HG02588 (cell line): ENCODE data around the gene EEF1G.
"Not testable (repeated sequence)": the region's sequence is repeated elsewhere in the genome, so short reads cannot be mapped to it uniquely, and the experiment has no call there.

Source experiments
- ATAC-seq: cut with Tn5 transposase; IDR thresholded peaks from one replicate; pipeline ENCODE4 v1.9.1; 2021; ENCODE audit warnings: mild to moderate bottlenecking, moderate library complexity; ENCODE audit not compliant: unreplicated experiment

Gene EEF1G

GRCh38 chr11:62603776-62604299 lies 30.1 kb upstream of the EEF1G start:
- no peak for ATAC-seq

GRCh38 chr11:62603072-62603408 lies 29.3 kb upstream of the EEF1G start:
- no peak for ATAC-seq

- no peak for ATAC-seq
Measured at GRCh38 chr11:62602141-62603071, 28.7 kb upstream of the EEF1G start.

DNA sequence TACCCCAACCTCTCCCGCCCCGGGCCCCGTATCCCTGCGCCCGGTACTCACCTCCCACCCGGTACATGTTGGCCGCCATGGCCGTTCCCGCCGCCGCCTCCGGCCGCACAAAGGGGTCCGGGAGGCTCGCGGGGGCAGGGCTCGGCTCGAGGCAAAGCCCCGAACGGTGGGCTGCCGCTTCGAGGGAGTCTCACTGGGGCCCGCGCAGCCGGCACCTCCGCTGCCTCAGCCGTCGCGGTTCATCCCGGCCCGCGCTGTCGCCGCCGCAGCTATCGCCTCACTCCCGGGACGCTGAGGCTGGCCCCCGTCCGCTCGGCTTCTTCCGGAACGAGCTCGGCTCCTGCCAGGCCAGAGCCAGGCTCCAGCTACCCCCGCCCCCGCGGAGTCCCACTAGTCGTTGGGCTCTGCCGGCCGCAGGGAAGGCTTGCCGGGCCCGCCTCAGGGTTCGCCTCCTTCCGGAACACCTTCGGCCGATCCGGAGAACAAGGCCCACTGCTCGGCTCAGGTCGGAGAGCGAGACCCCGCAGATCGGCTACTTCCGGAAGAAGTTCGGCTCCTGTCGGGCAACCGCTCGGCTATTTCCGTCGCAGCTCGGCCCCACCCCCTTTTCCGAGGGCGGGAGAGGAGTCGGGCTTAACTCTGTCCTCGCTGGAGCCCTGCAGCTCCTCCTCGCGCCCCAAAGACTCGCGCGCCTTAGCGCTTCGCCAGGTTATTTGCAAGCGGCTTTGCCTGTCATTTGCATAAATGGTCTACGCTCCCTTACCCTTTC lies 27.9 kb upstream of the EEF1G start, which contains the start of gene MTA2:
Gene MTA2 (minus strand): TSS at position 494 of the 769 bp plus-strand sequence. CDS start 415 bp downstream, at position 79.
- peak; percentile 71 for ATAC-seq

GRCh38 chr11:62601122-62601371 lies 27.4 kb upstream of the EEF1G start:
- ATAC-seq, result peak; percentile 18

GRCh38 chr11:62600367-62601121 lies 26.9 kb upstream of the EEF1G start:
- no peak for ATAC-seq

DNA sequence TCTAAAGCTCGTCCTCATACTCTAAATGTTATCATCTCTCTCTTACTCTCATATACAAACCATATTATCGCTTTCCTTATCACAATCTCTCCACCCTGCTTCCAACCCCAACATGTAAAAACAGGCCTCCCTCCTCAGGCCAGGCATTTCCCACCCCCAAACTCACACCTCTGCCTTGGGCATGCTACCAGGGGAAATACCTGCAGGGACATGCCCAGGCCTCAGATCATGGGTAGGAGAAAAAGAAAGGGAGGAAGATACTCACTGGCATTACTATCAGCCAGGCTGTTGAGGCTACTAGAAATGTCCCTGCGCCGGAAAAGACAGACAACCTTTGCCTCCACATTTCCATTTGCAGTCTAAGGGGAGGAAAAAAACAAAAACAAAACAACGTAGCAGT lies 26.2 kb upstream of the EEF1G start:
- ATAC-seq, result no peak

DNA sequence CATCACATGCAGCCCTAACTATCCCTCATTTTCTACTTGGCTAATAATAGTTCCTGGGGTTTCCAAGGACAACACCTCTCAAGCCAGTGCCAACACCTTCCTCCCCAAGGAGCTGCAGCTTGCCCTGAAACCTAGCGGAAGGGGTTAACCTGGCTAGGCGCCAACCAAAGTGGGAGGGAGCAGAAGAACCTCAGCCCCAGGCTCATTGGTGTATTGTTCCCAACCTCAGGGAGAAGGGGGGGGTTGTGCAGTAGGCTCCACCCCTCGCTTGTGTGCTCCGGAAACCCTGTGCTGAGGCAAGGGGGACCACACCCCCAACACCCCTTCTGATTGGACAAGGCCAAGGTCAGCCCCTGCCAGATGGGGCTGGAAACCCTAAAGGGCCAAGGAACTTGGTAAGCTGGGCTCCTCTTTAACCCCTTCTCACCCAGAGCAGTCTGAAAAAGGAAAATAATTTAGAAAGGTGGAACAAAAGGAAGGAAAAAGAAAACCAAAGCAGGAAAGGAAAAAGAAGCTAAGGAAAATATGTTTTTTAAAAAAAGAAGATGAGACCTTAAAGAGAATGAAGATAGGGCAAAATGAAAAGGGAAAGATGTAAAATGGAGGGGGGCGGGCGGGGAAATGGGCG lies 25.5 kb upstream of the EEF1G start:
- peak; percentile 44 for ATAC-seq

- no peak for ATAC-seq
Measured at GRCh38 chr11:62595124-62595523, 21.4 kb upstream of the EEF1G start.

DNA sequence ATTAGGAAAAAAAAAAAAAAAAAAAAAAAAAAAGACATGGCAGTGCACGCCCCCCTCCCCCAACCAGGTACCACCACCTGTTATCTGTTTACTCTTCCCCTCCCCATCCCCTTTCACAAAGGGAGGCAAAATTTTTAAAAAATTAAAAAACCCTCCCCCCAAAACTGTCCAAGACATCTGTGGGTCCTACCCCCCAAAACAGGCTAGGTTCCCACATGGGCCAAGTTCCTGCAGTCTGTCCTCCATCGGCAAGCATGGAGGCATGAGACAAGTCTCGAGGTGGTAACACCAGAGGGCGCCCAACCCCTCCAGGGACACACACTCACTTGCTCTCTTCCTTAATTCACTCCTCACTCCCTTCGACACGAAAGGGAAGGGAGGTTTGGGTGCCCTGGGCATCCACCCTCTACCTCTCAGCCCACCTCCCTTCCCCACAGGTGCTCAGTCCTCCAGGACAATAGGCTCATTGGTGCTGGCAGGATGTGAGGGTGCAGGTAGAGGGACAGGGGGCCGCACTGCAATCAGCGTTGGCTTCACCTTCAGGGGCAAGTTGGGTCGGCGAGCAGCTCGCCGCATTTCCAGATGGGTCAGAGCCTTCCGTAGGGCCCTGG lies 19.8 kb upstream of the EEF1G start:
- no peak for ATAC-seq

GRCh38 chr11:62592989-62593421 lies 19.3 kb upstream of the EEF1G start:
- ATAC-seq, result no peak

- no peak for ATAC-seq
Measured at GRCh38 chr11:62592146-62592815, 18.6 kb upstream of the EEF1G start.

- peak; percentile 82 for ATAC-seq
Measured at GRCh38 chr11:62591448-62592145, 17.9 kb upstream of the EEF1G start, which contains the start of gene TUT1. TSS of gene TUT1 (minus strand) at chr11:62591523. CDS start at chr11:62591485, 38 bp downstream.

DNA sequence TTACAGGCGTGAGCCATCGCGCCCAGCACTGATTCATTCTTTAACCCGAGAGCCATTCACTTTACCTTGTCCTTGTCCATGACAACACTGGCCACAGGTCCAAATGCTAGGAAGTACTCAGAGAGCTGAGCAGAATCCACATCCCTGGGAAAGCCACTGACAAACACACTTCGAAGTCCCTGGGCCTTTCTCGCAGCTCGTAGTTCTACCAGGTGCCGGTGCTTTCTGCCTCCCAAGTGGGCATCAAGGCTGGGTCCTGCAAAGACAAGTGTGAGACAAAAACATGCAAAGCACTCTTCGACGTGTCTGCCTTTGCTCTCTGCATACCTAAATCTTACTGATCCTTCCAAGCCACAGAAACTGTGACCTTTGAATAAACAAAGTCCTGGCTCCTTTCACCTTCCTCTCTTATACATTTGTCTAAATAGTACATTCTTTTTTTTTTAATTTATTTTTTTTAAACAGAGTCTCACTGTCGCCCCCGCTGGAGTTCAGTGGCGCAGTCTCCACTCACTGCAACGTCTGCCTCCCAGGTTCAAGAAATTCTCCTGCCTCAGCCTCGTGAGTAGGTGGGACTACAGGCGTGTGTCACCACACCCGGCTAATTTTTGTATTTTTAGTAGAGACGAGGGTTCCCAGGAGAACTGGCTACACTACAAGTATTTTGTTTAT lies 15.4 kb upstream of the EEF1G start:
- ATAC-seq, result no peak

DNA sequence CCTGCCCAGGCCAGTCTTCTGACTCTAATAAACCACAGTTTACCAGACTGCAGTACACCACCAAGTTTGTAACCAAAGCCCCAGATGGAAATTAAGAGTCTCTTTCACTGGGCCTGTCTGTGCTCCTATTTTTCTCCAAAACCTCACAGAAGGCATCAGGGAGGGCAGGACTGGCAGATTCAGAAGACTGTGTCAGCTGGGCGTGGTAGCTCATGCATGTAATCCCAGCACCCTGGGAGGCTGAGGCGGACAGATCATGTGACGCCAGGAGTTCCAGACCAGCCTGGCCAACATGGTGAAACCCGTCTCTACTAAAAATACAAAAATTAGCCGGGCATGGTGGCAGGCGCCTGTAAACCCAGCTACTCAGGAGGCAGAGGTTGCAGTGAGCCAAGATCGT lies 11.7 kb upstream of the EEF1G start:
- ATAC-seq, result not testable (repeated sequence)

GRCh38 chr11:62581735-62582134 lies 8.0 kb upstream of the EEF1G start:
- not testable (repeated sequence) for ATAC-seq

GRCh38 chr11:62580959-62581715 lies 7.4 kb upstream of the EEF1G start:
- ATAC-seq, result no peak

GRCh38 chr11:62579252-62579651 lies 5.6 kb upstream of the EEF1G start:
- no peak for ATAC-seq
